HFFc6 (cell line): ENCODE results near the gene ATP11A. TPM values are rescaled to one million over a fixed set of nuclear protein-coding genes. Genes with fewer than 3 reads are reported as not detected.

Source experiments
- DNase-seq: peaks from one replicate; pipeline ENCODE4 v3.0.0-alpha.2; 2018
- H3K27ac Mint-ChIP-seq: 2 replicates; pipeline ENCODE4 v1.8.0; 2020; ENCODE audit warnings: mild to moderate bottlenecking, mixed read lengths
- H3K27me3 Mint-ChIP-seq: 2 replicates; pipeline ENCODE4 v1.8.0; 2021; ENCODE audit warnings: mild to moderate bottlenecking, moderate library complexity, mixed read lengths; ENCODE audit not compliant: insufficient read depth
- H3K36me3 Mint-ChIP-seq: 2 replicates; pipeline ENCODE4 v1.8.0; 2021; ENCODE audit warnings: low read depth, mixed read lengths
- H3K4me1 Mint-ChIP-seq: 2 replicates; pipeline ENCODE4 v1.8.0; 2020; ENCODE audit warnings: low read depth, mixed read lengths
- H3K4me3 Mint-ChIP-seq: 2 replicates; pipeline ENCODE4 v1.8.0; 2020; ENCODE audit warnings: mild to moderate bottlenecking, moderate library complexity, mixed read lengths
- H3K9me3 Mint-ChIP-seq: 2 replicates; pipeline ENCODE4 v1.8.0; 2020; ENCODE audit warnings: mild to moderate bottlenecking, mixed read lengths
- CTCF ChIP-seq: fragments of 200-600 bp; sonication (generic); IDR thresholded peaks from 2 replicates; pipeline ENCODE4 v1.5.0; 2021; ENCODE audit warnings: antibody characterized with exemption, mild to moderate bottlenecking
- total RNA-seq, 6 experiments: library from RNA; stranded (reverse); fragmentation: NEBNext Ultra II Directional; extraction: Animal tissue kit (Norgen Biotek cat#: 25700); gene quantifications; 2 replicates in 1 of 6; 3 replicates in 5 of 6; pipeline ENCODE4 v1.2.3, GENCODE V29; 2021

ATP11A gene
- total RNA-seq, 6 experiments from 2014 or later, result 4.3 to 29.9 (median 6.5) TPM

GRCh38 chr13:112661291-112661690 lies 28.5 kb upstream of the ATP11A start:
- Mint-ChIP-seq H3K36me3 (no peaks in the 10 kb centered on the region), H3K4me1 (peaks cover 18% of the 10 kb centered on the region; the same call in 1 of the 2 replicates), H3K27me3 (no peaks in the 10 kb centered on the region; the same call in 1 of the 2 replicates), H3K9me3 (no peaks in the 10 kb centered on the region; the same call in 1 of the 2 replicates), H3K27ac (no peak overlapping the region), H3K4me3 (no peak overlapping the region)
- no peak for TF ChIP-seq CTCF
- DNase-seq, result no peak

- no peak overlapping the region for H3K27ac Mint-ChIP-seq
- no peaks in the 10 kb centered on the region; the same call in 1 of the 2 replicates for H3K27me3 Mint-ChIP-seq
- no peaks in the 10 kb centered on the region; the same call in 1 of the 2 replicates for H3K9me3 Mint-ChIP-seq
- no peak for TF ChIP-seq CTCF
- H3K4me3 Mint-ChIP-seq, result no peak overlapping the region
- peaks cover 5% of the 10 kb centered on the region; the same call in 1 of the 2 replicates for H3K4me1 Mint-ChIP-seq
- peak; percentile 25 for DNase-seq
- no peaks in the 10 kb centered on the region for H3K36me3 Mint-ChIP-seq
Observed at GRCh38 chr13:112664501-112665203, 25.2 kb upstream of the ATP11A start.

GRCh38 chr13:112668924-112669323 lies 20.9 kb upstream of the ATP11A start:
- H3K4me1 Mint-ChIP-seq, result peaks cover 5% of the 10 kb centered on the region; the same call in 1 of the 2 replicates
- no peak for DNase-seq

GRCh38 chr13:112669881-112670499 lies 19.8 kb upstream of the ATP11A start:
- Mint-ChIP-seq H3K27ac (no peak overlapping the region), H3K36me3 (no peaks in the 10 kb centered on the region), H3K4me3 (no peak overlapping the region), H3K27me3 (peaks cover 5% of the 10 kb centered on the region), H3K4me1 (no peaks in the 10 kb centered on the region), H3K9me3 (no peaks in the 10 kb centered on the region)
- DNase-seq, result no peak
- no peak for TF ChIP-seq CTCF

More at GRCh38 chr13:112668924-112669323, 20.9 kb upstream of the ATP11A start:
- Mint-ChIP-seq H3K9me3 (no peaks in the 10 kb centered on the region; the same call in 1 of the 2 replicates), H3K27ac (no peak overlapping the region), H3K36me3 (no peaks in the 10 kb centered on the region), H3K4me3 (no peak overlapping the region), H3K27me3 (peaks cover 5% of the 10 kb centered on the region; the same call in 1 of the 2 replicates)
- no peak for TF ChIP-seq CTCF

GRCh38 chr13:112670864-112671263 lies 19.0 kb upstream of the ATP11A start:
- H3K27me3 Mint-ChIP-seq, result peaks cover 6% of the 10 kb centered on the region
- H3K9me3 Mint-ChIP-seq, result no peaks in the 10 kb centered on the region
- no peak for TF ChIP-seq CTCF
- H3K4me1 Mint-ChIP-seq, result no peaks in the 10 kb centered on the region
- H3K36me3 Mint-ChIP-seq, result no peaks in the 10 kb centered on the region
- no peak overlapping the region for H3K4me3 Mint-ChIP-seq
- no peak for DNase-seq
- no peak overlapping the region for H3K27ac Mint-ChIP-seq
